Left cardiac atrium (tissue), 2 donors: Measurements from ENCODE around the gene NEURL1. TPM values are rescaled to one million over a fixed set of nuclear protein-coding genes. Genes with fewer than 3 reads are reported as not detected.

Experiments used
- total RNA-seq, 2 donors: library from RNA; stranded (reverse); fragmentation: NEBNext Ultra II Directional; extraction: Animal tissue kit (Norgen Biotek cat#: 25700); gene quantifications; one replicate each; pipeline ENCODE4 v1.2.1, GENCODE V29; 2021
- donor health status: DM: no; HTN: yes; CAD: no; lungs with severe emphysema.
- donor health status: DM: yes; HTN: yes; CAD: no.

Gene NEURL1
- total RNA-seq, 2 donors from 2014 or later, result 0.12 to 0.39 TPM

Other genes starting within 250 kb of the NEURL1 start
- not detected for gene RPEL1, start 247.8 kb upstream of the NEURL1 start, total RNA-seq
- gene INA, start 216.6 kb upstream of the NEURL1 start, total RNA-seq, result not detected
- 1 to 10 TPM; 5.7 to 7.9 TPM for gene PCGF6, start 142.6 kb upstream of the NEURL1 start, total RNA-seq
- 1 to 10 TPM; 1.5 to 2.9 TPM for gene TAF5, start 125.7 kb upstream of the NEURL1 start, total RNA-seq
- 100 to 1,000 TPM; 870 to 985 TPM for gene ATP5MK, start 97.2 kb upstream of the NEURL1 start, total RNA-seq
- 10 to 100 TPM; 11.9 to 17.8 TPM for gene PDCD11, start 97.1 kb upstream of the NEURL1 start, total RNA-seq
- gene CALHM2, start 41.3 kb upstream of the NEURL1 start, total RNA-seq, result 10 to 100 TPM; 25.6 to 30.8 TPM
- gene CALHM1, start 34.8 kb upstream of the NEURL1 start, total RNA-seq, result not detected
- not detected for gene CALHM3, start 14.5 kb upstream of the NEURL1 start, total RNA-seq